ENCODE data around the gene ST8SIA4.
"Not testable (repeated sequence)": the region's sequence is repeated elsewhere in the genome, so short reads cannot be mapped to it uniquely, and the experiment has no call there.

Gene ST8SIA4

GRCh38 chr5:100828071-100828897, 74.8 kb downstream of the ST8SIA4 start:
- DNase-seq: no peak

GRCh38 chr5:100827481-100827889, 75.6 kb downstream of the ST8SIA4 start:
- DNase-seq: no peak

GRCh38 chr5:100826133-100826532, 76.9 kb downstream of the ST8SIA4 start:
- no peak for DNase-seq

GRCh38 chr5:100824635-100825034, 78.4 kb downstream of the ST8SIA4 start:
- no peak for DNase-seq

- no peak for DNase-seq
Observed at GRCh38 chr5:100823812-100824211, 79.3 kb downstream of the ST8SIA4 start.

GRCh38 chr5:100821751-100822150, 81.3 kb downstream of the ST8SIA4 start:
- DNase-seq: no peak

- DNase-seq: no peak
Observed at GRCh38 chr5:100818340-100818739, 84.7 kb downstream of the ST8SIA4 start.

GRCh38 chr5:100803397-100803796, 99.7 kb downstream of the ST8SIA4 start:
- DNase-seq: no peak

- DNase-seq: no peak
Observed at GRCh38 chr5:100802208-100802607, 100.9 kb downstream of the ST8SIA4 start.

- no peak for DNase-seq
Observed at GRCh38 chr5:100800562-100800961, 102.5 kb downstream of the ST8SIA4 start.

- no peak for DNase-seq
Observed at GRCh38 chr5:100799166-100799565, 103.9 kb downstream of the ST8SIA4 start.

- DNase-seq: no peak
Observed at GRCh38 chr5:100797861-100798260, 105.2 kb downstream of the ST8SIA4 start.

- DNase-seq: no peak
Observed at GRCh38 chr5:100796851-100797250, 106.2 kb downstream of the ST8SIA4 start.

GRCh38 chr5:100794844-100795243, 108.2 kb downstream of the ST8SIA4 start:
- no peak for DNase-seq

- no peak for DNase-seq
Observed at GRCh38 chr5:100794218-100794617, 108.9 kb downstream of the ST8SIA4 start.

- no peak for DNase-seq
Observed at GRCh38 chr5:100792781-100793180, 110.3 kb downstream of the ST8SIA4 start.

- DNase-seq: no peak
Observed at GRCh38 chr5:100791391-100791790, 111.7 kb downstream of the ST8SIA4 start.

GRCh38 chr5:100790951-100791350, 112.1 kb downstream of the ST8SIA4 start:
- DNase-seq: no peak

GRCh38 chr5:100790170-100790665, 112.9 kb downstream of the ST8SIA4 start:
- no peak for DNase-seq

GRCh38 chr5:100789694-100790093, 113.4 kb downstream of the ST8SIA4 start:
- DNase-seq: no peak

- no peak for DNase-seq
Observed at GRCh38 chr5:100788417-100788816, 114.7 kb downstream of the ST8SIA4 start.

GRCh38 chr5:100787648-100788047, 115.4 kb downstream of the ST8SIA4 start:
- DNase-seq: no peak

GRCh38 chr5:100785536-100785935, 117.5 kb downstream of the ST8SIA4 start:
- DNase-seq: not testable (repeated sequence)

GRCh38 chr5:100780376-100780870, 122.7 kb downstream of the ST8SIA4 start:
- no peak for DNase-seq

Measured in activated naive CD4-positive, alpha-beta T cell (primary cell).